Measurements from ENCODE around the gene SLC36A2.

GRCh38 chr5:151312756-151313324 is 34.5 kb downstream of the SLC36A2 start:
- no peak for TF ChIP-seq POLR2A (IDR thresholded peaks at IDR 0.05)
- no peak for TF ChIP-seq CTCF (IDR thresholded peaks at IDR 0.05)

All from right lobe of liver (tissue), 4 donors.